ENCODE measurements around the gene NNAT.

GRCh38 chr20:37560629-37561028 is 39.6 kb downstream of the NNAT start:
- no peak for TF ChIP-seq CTCF (IDR thresholded peaks at IDR 0.05 in 8 of 11, conservative IDR thresholded peaks at IDR 0.05 in 3 of 11)
- no peak for TF ChIP-seq POLR2A (IDR thresholded peaks at IDR 0.05)

Measured in spleen (tissue), 7 donors.